Ishikawa (cell line): ENCODE results near the gene SRGAP1.

Experiments used
- CREB1 ChIP-seq: IDR thresholded peaks from 2 replicates; pipeline ENCODE4 v1.6.1; 2012; ENCODE audit warnings: low read depth
- EGR1 ChIP-seq: IDR thresholded peaks from 2 replicates; pipeline ENCODE4 v1.6.1; 2012
- EP300 ChIP-seq: IDR thresholded peaks from 2 replicates; pipeline ENCODE4 v1.6.1; 2012; ENCODE audit warnings: borderline replicate concordance
- FOXM1 ChIP-seq: IDR thresholded peaks from 2 replicates; pipeline ENCODE4 v1.6.1; 2012; ENCODE audit warnings: low read depth, borderline replicate concordance
- MAX ChIP-seq: IDR thresholded peaks from 2 replicates; pipeline ENCODE4 v1.6.1; 2012
- NFIC ChIP-seq: IDR thresholded peaks from 2 replicates; pipeline ENCODE4 v1.6.1; 2012
- RAD21 ChIP-seq: IDR thresholded peaks from 2 replicates; pipeline ENCODE4 v1.6.1; 2012; ENCODE audit warnings: low read depth
- TAF1 ChIP-seq: IDR thresholded peaks from 2 replicates; pipeline ENCODE4 v1.6.1; 2012; ENCODE audit warnings: low read depth, mild to moderate bottlenecking
- TEAD4 ChIP-seq: IDR thresholded peaks from 2 replicates; pipeline ENCODE4 v1.6.1; 2012
- USF1 ChIP-seq: IDR thresholded peaks from 2 replicates; pipeline ENCODE4 v1.6.1; 2012
- YY1 ChIP-seq: IDR thresholded peaks from 2 replicates; pipeline ENCODE4 v1.6.1; 2012; ENCODE audit warnings: low read depth

- no peak for TF ChIP-seq RAD21
- TF ChIP-seq EP300, result no peak
- no peak for TF ChIP-seq FOXM1
- TF ChIP-seq USF1, result no peak
- no peak for TF ChIP-seq CREB1
- TF ChIP-seq TAF1, result no peak
- TF ChIP-seq YY1, result no peak
- no peak for TF ChIP-seq TEAD4
- no peak for TF ChIP-seq MAX
- no peak for TF ChIP-seq NFIC
- no peak for TF ChIP-seq EGR1
These were observed 108.5 kb downstream of the SRGAP1 start for GRCh38 chr12:63952995-63953394.
